Spleen (tissue), 7 donors: ENCODE data around the gene C17orf78.

Source experiments
- POLR2AphosphoS5 ChIP-seq, 3 donors: sonication (generic); formaldehyde crosslinking; IDR thresholded peaks; one replicate each; pipeline ENCODE4 v1.5.1; 2017; ENCODE audit warnings: antibody characterized with exemption in 3 of 3
- TF ChIP-seq, protein P1 (sequence below), 11 experiments: fragments of 200-600 bp in 7 of 11; fragments of 450-650 bp in 4 of 11; sonication (generic) in 4 of 11; IDR thresholded peaks in 8 of 11; conservative IDR thresholded peaks in 3 of 11; 1 replicate in 7 of 11; 2 replicates in 4 of 11; pipeline versions ENCODE4 v1.4.0 to v1.8.0; 2016 to 2021; ENCODE audit warnings: antibody characterized with exemption in 11 of 11, inconsistent platforms in 4 of 11, mild to moderate bottlenecking in 1 of 11
- donor health status: DM: no; HTN: no; CAD: no; lungs with moderate emphysema.
- donor health status: DM: no; HTN: no; CAD: no.
- donor health status: DM: no; HTN: no; CAD: no.

DNA sequence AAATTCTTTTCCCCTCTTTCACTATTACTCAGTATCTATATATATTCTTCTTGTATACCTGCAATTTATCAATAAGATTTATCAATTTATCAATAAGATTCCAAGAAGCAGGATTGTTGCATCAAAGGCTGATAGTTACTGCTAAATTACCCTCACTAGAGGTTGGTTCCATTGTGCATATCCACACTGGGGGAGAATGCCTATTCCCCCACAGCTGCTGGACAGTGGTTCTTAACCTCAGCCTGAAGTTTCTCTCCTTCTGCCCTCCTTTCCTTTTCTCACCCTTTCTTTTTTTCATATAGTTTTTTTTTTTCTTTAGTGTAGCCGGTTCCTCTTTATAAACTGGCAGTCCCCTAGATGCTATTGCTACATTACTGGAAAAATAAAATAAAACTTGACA lies 6.3 kb downstream of the C17orf78 start:
- TF ChIP-seq, protein P1, sequence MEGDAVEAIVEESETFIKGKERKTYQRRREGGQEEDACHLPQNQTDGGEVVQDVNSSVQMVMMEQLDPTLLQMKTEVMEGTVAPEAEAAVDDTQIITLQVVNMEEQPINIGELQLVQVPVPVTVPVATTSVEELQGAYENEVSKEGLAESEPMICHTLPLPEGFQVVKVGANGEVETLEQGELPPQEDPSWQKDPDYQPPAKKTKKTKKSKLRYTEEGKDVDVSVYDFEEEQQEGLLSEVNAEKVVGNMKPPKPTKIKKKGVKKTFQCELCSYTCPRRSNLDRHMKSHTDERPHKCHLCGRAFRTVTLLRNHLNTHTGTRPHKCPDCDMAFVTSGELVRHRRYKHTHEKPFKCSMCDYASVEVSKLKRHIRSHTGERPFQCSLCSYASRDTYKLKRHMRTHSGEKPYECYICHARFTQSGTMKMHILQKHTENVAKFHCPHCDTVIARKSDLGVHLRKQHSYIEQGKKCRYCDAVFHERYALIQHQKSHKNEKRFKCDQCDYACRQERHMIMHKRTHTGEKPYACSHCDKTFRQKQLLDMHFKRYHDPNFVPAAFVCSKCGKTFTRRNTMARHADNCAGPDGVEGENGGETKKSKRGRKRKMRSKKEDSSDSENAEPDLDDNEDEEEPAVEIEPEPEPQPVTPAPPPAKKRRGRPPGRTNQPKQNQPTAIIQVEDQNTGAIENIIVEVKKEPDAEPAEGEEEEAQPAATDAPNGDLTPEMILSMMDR (IDR thresholded peaks at IDR 0.05 in 8 of 11, conservative IDR thresholded peaks at IDR 0.05 in 3 of 11) = no peak
- TF ChIP-seq POLR2AphosphoS5 (IDR thresholded peaks at IDR 0.05) = no peak
